Fibroblast of skin of back (primary cell): ENCODE measurements around the gene MRPL52.
"Not testable (repeated sequence)": the region's sequence is repeated elsewhere in the genome, so short reads cannot be mapped to it uniquely, and the experiment has no call there.

ENCODE experiments used
- DNase-seq: peaks from one replicate; pipeline ENCODE4 v3.0.0-alpha.2; 2013

MRPL52 gene

DNA sequence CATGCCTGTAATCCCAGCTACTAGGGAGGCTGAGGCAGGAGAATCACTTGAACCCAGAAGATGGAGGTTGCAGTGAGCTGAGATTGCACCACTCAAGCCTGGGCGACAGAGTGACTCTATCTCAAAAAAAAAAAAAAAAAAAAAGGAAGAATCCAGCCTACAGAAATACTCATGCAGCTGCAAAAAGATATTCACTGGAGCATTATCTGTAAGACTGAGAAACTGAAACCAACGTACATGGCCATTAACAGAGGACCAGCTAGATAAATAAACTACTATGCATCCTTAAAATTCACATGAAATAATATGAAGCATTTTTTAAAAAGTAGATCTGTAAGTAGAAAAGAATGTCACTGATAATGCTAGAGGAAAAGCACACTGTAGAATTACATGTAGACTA, 18.0 kb upstream of the MRPL52 start:
- DNase-seq = peak; percentile 15

DNA sequence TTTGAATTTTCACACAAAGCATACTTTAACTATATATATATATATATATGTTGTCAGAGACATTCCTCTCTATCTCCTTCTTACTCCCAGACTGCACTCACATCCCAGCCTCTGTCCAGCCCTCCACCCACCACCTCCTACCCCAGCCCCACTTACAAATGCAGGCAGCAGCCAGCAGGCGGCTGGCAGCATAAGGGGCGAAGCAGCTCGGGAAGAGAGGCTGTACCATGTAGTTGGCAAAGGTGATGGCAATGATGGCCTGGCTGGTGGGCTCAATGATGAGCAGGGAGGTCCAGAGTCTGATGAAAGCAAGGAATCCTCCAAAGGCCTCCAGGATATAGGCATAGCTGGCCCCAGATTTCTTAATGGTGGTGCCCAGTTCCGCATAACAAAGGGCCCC, 16.9 kb upstream of the MRPL52 start:
- no peak for DNase-seq

DNA sequence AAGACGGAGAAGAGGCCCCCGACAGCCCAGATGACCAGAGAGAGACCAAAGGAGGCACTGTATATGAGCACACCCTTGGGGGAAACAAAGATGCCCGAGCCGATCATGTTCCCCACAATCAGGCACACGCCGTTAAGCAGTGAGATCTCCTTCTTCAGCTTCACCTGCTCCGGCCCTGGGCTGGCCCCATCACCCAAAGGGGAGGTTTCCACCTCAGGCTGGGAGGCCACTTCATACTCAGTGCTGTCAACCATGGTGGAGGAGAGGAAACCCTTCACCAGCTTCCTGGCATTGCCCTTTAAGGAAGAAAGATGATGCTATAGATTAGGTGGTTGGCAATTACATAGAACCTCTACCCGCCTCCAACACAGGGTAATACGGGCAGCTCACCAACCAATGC, 16.5 kb upstream of the MRPL52 start:
- DNase-seq = no peak

DNA sequence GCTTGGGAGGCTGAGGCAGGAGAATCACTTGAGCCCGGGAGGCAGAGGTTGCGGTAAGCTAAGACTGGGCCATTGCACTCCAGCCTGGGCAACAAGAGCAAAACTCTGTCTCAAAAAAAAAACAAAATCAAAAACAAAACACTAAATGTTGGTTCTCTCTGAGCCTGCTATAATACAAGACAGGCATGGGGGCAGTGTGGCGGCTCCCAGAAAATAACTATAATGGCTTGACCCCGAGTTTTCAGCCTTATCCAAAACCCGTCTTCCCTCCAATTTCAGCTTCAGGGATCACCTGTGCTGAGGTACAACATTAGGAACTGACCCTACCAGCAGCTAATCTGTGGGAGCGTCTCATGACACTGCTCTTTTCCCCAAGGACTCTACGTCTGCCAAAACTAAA, 15.3 kb upstream of the MRPL52 start:
- DNase-seq = no peak

DNA sequence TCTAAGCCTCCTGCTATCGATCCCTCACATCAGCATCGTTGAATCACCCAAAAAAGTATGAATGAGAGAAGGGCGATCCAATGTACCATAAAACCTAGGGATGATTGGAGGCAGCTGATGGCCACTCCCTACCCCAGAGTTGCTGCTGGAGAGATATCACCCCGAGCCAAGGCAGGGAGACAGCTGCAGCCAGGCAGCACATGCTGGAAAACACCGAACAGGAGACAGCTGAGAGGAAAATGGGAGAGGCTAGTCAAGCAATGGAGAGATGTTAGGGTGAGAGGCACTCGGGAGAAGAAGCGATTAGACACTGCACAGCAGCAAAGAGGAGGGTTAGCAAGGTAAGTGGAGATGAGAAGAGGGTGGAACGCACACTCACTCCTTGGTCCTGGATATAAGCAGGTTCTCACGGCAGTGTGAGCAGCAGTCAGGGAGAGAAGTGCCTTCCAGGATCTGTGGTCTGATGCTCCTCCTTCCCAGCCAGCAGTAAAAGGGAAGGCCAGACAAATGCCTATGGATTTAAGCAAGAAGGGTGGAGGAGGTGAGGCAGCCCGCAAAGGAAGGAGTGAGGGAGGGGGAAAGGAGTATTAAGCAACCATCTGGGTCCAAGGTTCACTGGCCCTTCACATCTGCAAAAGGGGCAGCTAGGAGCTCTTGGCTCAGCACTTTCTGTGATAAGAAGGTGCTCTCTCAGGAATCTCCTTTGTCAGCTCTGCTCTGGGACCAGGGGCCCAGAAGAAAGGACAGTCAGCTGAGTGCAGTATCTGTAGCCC, 14.6 kb upstream of the MRPL52 start, which contains the start of gene SLC7A7:
SLC7A7 (minus strand) TSS at position 495 of the 773 bp plus-strand sequence. CDS start 2,037 bp downstream, outside the sequence.
- DNase-seq = no peak

DNA sequence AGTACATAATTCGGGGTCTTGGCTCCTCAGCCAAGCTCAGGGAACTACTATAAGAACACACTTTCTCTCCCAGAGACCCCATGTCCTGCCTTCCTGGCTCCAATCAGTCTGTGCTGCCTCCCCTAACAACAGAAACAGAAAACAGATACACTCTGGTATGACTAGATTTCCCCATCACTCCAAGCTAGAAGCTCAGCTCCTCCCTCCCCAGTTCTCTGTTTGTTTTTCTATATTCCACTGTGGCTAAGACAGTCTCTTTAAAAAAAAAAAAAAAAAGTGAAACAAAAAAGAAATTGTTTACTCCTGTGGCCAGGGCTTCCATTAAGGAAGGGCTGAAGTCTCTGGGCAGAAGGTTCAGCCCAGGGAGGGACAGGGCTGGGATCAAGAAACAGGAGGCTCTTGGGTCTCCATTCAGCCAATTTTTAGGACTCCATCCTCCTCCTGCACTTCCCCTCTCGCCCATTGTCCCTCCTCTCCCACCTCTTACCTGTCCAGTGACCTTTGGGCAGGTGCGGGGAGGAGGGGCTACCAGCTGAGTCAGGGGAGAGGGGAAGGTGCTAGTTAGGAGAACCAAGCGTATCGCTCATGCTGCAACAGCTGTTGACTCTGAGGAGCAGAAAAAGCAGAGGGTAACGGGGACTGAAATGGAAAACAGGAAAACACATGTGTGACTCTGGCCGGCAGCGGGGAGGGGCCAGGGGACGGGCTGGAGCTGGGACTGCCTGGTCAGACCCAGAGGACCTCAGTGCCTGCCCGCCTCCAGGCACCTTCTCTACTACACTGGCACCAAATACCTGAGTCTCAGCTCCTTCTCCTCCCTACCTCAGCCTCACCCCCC, 10.3 kb upstream of the MRPL52 start:
- DNase-seq = peak; percentile 56

DNA sequence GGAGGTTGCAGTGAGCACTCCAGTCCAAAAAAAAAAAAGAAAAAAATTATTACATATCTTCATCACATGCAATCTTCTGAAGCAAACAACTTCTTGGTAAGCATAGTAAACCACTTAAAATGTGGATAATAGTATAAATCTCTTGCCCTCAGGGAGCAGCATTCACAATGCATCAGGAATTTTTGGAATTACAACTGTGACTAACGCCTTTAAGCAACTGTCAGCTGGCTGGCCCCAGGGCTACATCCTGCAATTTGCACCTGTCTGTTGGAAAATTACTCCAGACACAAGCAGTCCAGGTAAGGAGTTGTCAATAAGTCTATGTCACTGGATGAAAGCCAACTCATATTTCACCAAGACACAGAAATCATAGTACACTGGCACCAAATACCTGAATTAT, 9.0 kb upstream of the MRPL52 start:
- DNase-seq = peak; percentile 41

DNA sequence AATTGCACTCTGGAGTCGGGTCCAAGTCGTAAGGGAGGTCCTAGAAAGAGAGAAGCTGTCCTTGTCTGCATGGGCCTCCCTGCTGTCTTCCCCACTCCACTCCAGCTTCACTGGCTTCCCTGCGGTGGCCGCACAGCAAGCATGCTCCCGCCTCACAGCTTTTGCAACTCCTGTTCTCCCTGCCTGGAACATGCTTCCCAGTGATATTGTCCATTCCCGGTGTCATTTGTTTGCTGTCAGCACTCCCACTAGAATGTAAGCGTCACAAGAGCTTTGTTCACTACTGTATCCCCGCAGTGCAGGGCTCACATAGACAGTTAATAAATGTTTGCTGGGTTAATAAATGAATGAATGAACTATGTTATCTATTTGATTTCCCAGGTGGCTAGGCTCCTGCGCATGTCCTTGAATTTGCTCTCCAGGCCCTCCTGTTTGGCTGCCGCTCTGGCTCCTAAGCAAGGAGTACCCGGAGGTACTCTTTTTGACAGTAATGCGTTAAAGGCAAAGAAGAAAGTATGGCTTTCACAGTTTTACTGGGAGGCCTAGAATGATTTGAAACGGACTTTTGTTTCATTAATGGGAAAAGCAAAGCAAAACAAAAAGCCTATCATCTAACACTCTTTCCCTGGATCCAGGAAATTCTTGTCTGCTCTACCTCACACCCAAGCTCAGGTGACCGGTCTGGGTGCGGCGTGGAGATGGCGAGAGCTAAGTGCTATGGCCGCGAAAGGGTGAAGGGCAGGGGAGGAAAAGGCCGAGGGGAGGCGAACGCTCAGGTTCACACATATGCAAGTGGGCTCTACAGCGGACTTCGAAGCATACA, 8.3 kb upstream of the MRPL52 start:
- no peak for DNase-seq

DNA sequence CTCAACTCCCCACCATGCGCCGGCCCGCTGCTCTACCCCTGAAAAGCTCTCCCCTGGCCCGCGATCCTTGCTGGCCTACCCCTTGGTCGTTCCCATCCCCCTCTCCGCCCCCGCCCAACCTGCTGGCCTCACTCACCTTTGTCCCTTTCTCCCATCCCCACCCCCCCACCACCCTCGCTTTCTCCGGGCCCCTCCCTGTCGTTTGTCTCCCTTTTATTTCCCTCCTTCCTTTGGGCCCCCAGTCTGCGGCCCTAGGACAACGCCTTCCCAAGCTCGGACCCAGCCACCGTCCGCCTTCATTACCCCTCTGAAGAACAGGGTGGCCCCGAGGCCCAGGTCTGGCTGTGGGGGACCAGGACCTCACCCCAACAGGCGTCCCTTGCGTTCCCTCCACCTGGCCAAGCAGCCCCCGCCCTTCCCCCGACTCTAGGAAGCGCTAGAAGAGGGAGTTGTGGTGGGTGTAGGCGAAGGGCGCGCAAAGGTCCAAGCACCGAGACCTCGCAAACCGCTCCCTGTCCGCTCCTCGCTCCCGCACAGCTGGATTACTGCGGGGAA, 7.6 kb upstream of the MRPL52 start:
- no peak for DNase-seq

DNA sequence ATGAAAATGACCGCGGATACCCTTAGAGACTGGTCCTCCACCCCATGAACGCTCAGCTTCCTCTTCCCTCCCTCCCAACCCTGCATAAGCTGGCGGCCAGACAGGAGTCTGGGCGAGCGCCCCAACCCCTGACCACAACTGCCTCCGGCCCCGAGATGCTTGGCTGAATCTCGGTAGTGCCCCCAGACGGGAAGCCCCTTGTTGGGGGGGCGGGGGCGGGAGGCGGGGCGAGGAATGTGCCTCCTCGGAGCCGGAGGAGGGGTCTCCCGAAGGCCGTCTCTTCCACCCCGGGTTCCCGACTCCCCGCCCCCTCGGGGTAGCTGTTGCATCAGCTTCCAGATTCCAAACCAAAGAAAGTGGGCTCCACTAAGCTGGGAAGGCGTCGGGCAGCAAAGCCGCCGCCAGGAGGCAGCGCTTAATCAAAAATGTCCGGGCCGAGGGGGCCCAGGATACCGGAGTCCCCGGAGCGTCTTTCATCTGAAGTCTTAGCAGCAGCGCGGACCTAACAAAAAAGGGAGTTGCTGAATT, 7.1 kb upstream of the MRPL52 start:
- peak; percentile 88 for DNase-seq

DNA sequence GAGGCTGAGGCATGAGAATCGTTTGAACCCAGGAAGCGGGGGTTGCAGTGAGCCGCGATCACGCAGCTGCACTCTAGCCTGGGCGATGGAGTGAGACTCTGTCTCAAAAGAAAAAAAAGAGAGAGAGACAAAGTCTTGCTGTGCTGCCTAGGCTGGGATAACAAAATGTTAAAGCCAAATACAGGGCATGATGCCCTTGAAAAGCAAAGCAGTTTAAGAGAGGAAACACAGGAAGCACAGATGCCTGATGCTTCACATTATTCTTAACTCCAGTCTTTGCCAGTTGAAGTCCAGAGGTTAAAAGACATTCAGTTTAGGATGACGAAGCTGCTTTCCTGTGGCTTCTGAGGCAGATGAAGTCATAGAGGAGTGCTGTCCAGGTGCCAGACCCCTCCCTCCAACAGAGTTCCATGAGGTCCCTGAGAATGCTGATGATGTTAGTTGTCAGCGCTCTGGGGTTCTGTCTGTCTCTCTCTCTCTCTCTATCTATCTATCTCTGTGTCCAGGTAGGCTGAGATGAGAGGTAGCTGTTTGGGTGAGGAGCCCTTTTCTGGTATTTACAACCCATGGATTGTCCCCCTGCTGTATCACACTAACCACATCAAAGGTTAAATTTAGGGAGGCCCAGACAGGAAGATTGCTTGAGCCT, 4.9 kb upstream of the MRPL52 start:
- peak; percentile 83 for DNase-seq

DNA sequence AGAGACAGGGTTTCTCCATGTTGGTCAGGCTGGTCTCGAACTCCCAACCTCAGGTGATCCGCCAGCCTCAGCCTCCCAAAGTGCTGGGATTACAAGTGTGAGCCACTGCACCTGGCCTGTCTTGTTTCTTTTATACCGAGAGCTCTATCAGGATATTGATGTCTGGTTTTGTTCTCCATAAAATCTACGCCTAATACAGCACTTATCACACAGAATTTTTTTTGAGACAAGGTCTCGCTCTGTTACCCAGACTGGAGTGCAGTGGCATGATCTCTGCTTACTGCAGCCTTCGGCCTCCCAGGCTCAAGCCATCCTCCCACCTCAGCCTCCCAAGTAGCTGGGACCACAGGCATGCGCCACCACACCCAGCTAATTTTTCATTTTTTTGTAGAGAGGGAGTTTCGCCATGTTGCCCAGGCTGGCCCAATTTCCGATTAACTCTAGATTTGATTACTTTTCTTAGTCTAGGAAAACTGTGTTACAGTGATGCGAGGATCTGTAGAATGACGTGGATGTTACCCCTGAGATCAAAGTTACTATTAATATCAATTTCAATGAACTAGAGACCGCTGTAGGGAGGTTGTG, 519 bp upstream of the MRPL52 start:
- not testable (repeated sequence) for DNase-seq

DNA sequence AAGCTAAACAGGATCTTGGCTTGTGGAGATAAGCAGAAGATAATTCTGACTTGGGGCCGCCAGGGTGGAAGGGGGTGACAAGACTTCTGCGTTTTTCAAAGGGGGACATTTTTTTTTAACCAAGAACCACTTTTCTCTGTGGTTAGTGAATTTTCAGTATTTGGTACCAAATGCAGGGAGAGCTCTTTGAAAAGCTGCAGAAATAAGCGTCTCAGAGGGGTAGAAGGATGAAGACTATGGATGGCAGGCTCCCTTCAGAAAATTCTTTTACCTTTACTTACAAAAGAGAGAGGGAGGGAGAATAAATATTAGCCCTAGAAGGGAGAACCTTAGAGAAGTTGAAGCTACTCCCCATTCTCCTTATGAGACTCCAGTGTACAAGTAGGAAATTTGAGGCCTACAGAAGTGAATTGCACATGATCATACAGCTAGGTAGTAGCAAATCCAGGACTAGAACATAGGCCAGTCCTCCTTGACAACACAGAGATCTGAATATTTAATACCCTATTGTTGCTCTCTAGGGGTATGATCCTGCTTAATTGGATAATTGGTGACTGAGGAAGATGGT, 840 bp downstream of the MRPL52 start:
- no peak for DNase-seq

DNA sequence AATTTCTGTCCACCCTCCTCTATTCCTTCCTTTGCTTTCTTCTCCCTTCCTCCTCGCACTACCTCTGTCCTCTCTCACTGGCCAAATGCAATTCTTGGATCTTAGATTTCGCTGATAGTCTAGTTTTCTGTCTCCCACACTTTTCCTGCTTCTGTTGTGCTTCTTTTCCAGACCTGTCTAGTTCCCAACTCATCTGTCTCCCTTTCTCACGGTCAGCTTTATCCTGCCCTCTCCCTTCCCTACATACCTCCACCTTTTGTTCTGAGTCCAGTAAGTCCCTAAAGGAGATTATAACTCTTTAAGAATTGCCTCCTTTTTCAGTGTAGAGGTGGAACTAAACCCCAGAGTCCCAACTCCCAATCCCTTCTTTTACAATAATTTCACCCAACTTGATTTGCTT, 5.8 kb downstream of the MRPL52 start:
- no peak for DNase-seq

DNA sequence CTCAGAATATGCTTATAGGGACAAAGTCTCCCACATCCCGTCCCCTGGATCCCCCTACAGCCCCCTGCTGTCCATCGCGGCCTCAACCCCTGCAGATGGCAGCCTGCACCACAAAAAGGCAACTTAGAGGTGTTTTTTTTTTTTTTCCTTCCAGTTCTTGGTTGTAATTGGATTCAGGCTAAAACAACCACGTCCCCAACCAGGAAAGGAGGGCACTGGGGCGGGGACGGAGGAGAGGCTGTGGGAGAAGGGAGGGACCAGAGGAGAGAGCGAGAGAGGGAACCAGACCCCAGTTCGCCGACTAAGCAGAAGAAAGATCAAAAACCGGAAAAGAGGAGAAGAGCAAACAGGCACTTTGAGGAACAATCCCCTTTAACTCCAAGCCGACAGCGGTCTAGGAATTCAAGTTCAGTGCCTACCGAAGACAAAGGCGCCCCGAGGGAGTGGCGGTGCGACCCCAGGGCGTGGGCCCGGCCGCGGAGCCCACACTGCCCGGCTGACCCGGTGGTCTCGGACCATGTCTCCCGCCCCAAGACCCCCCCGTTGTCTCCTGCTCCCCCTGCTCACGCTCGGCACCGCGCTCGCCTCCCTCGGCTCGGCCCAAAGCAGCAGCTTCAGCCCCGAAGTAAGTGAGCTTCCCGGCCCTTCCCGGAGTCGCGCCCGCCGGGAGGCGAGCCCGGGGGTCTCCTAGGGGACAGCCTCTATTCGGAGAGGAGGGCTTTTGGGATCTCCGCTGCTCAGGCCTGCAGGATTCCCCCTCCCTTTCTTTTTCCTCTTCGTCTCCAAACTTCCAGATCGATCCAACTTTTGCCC, 6.8 kb downstream of the MRPL52 start, which contains the start of gene MMP14:
MMP14 (plus strand) TSS at position 285 of the 813 bp plus-strand sequence; CDS start at position 518, 233 bp downstream.
- DNase-seq = peak; percentile 93

DNA sequence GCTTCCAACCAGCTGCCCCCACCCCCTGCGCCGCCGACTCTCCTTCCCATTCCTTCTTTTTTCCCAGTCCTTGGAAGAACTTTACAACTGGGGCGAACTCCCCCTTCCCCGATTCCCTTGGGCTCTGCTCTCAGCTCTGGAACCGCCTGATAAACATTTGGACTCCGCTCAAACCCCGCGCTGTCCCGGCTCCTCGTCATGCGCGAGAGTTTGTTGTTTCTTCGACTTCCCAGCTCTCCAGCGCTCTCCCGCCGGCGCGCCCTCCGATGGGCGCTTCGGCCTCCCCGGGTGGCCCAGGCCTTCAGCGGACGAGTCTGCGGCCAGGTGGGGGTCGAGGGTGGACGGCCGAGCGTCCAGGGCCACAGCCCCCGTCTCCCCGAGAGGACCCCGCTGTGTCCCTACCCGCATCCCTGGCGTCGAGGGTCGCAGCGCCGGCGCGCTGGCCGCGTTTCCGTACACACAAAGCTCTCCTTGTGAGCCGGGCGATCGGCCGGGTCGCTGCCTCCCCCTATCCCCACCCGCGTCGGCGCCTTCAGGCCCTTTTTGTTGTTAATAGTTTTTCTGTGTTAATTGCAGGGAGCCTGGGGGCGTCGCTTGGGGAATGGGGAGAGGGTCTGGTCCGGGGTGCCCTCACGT, 7.5 kb downstream of the MRPL52 start:
- peak; percentile 70 for DNase-seq

DNA sequence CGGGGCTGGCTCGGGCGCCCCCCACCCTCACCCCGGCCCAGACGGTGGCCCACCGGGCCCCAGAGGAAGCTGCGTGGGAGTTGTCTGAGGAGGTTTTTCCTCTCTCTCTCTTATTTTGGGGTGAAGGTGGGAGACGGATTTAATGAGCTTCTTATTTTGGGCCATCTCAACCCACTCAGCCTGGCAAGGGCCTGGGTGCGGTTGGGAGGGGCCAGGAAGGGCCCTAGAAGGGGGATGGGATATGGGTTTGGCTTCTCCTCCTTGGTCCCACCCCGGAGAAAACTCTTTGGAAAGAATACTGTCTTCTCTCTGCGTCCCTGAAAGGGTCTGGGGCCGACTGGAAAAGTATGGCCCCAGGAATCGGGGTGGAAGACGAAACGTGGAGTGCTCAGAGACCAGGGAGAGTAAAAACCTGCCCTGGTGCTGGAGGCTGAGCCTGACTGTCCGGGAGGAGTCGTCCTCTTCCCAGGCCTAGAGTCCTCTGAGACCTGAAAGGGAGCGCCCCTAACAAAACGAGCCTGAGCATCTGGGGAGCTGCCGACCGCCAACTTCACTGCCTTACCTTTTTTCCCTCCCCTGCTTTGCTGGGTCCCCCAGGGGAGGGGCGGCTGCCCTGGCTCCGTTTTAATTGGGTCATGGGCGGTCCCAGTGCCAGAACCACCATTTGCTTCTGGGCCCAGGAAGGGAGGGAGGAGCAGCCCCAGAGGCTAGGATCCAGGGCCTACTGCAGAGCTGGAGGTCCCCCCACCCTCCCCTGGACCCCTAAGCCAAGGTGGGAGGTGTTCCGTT, 8.3 kb downstream of the MRPL52 start:
- DNase-seq = peak; percentile 71

DNA sequence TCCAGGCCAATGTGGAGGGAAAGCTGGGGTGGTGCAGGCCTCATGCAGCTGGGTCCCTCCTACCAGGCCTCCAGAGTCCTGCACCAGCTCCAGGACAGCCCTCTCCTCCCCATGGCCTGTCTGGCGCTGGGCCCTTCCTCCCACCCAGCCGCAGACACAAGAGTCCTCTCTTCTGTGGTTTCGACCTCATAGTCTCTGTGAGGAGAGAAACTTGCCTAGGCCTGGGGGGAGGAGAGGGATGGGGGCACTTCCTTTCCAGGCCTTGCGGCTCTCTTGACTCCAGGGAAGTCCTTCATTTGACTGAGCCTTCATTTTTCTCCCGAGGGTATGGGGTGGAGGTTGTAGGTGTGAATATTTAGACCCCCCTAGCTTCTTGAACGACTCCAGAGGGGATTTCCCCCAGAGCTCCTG, 8.9 kb downstream of the MRPL52 start:
- peak; percentile 83 for DNase-seq
